HG03558 (cell line): ENCODE measurements around the gene CYP20A1.

Experiments
- ATAC-seq: cut with Tn5 transposase; IDR thresholded peaks from one replicate; pipeline ENCODE4 v1.9.1; 2021; ENCODE audit warnings: moderate number of reproducible peaks; ENCODE audit not compliant: unreplicated experiment; ENCODE audit errors: extremely low read depth

Gene CYP20A1

DNA sequence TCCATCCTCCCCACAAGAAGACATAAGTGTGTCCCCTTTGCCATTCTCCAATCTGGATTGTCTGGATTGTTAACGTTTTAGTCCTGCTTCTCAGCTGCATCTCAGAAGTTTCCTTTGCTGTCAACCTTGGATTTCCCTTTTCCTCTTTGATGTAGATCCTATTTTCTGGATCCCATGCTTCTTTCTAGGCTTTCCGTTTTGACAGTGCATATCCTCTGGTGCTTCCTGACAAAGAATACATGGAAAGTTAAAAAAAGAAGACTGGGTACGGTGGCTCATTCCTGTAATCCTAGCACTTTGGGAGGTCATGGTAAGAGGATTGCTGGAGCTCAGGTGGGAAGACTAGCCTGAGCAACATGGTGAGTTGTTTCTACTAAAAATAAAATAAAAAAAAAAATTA, 116.1 kb downstream of the CYP20A1 start:
- no peak for ATAC-seq
